Adrenal gland (tissue), 12 donors: Measurements from ENCODE around the gene RNH1. TPM values are rescaled to one million over a fixed set of nuclear protein-coding genes. Genes with fewer than 3 reads are reported as not detected.
A peak's percentile ranks its signal among the peaks of the same experiment; 100 is the strongest.

Source experiments
- DNase-seq, 7 donors: peaks; one replicate each; pipeline ENCODE4 v3.0.0-alpha.2; 2019 to 2020
- H3K27ac ChIP-seq, 5 donors: fragments of 200-600 bp; sonication (generic) in 4 of 5; 1 replicate in 3 of 5; 2 replicates in 2 of 5; pipeline versions ENCODE4 v1.5.1 to v1.8.0; 2016 to 2020; ENCODE audit warnings: mild to moderate bottlenecking in 1 of 5
- H3K27me3 ChIP-seq: fragments of 200-600 bp; 2 replicates; pipeline ENCODE4 v1.8.0; 2021
- H3K36me3 ChIP-seq, 2 donors: fragments of 200-600 bp; replicated peaks in 1 of 2; 1 replicate in 1 of 2; 2 replicates in 1 of 2; pipeline versions ENCODE4 v1.5.1 to v1.8.0; 2018 to 2022
- H3K4me1 ChIP-seq, 2 donors: fragments of 200-600 bp; replicated peaks in 1 of 2; 1 replicate in 1 of 2; 2 replicates in 1 of 2; pipeline versions ENCODE4 v1.5.1 to v1.8.0; 2018 to 2021
- H3K4me3 ChIP-seq, 4 donors: fragments of 200-600 bp; sonication (generic) in 3 of 4; one replicate each; pipeline ENCODE4 v1.5.1; 2016 to 2018
- H3K9me3 ChIP-seq, 3 donors: fragments of 200-600 bp; sonication (generic) in 1 of 3; replicated peaks in 1 of 3; 1 replicate in 2 of 3; 2 replicates in 1 of 3; pipeline versions ENCODE4 v1.5.1 to v1.8.0; 2016 to 2021
- POLR2A ChIP-seq, 2 donors: fragments of 450-650 bp; IDR thresholded peaks; one replicate each; pipeline ENCODE4 v1.6.1; 2017; ENCODE audit warnings: antibody characterized with exemption in 2 of 2, mild to moderate bottlenecking in 2 of 2, moderate library complexity in 1 of 2
- WGBS, 4 donors: extraction: QIAGEN DNeasy Blood & Tissue Kit in 2 of 4; methylation state at CpG; one replicate each; pipeline versions ENCODE4 v1.1.5 to v1.1.7; 2013 to 2017; 5-methylcytosine and 5-hydroxymethylcytosine counted together
- intact Hi-C, 2 donors: fragments of 100-400 bp; cut with DNase I; formaldehyde crosslinking; loops; one replicate each; pipeline versions ENCODE4 v1.14.1 to v1.15.0; 2022 to 2023
- polyA plus RNA-seq, 3 donors: library from polyadenylated mRNA; stranded (reverse); fragments of 200-250 nt in 2 of 3; fragments of 350-450 nt in 1 of 3; fragmentation: Illumina TruSeq in 1 of 3; extraction: RNeasy Lipid Tissue Mini Kit (QIAGEN cat#74804) in 1 of 3; gene quantifications; one replicate each; pipeline ENCODE4 v1.2.3, GENCODE V29; 2013 to 2014
- total RNA-seq, 9 donors: library from RNA; depleted of rRNA in 4 of 9; stranded (reverse); fragments of >200 nt in 4 of 9; fragments of 120-200 nt in 1 of 9; fragmentation: NEBNext Ultra II Directional in 1 of 9; extraction: Animal tissue kit (Norgen Biotek cat#: 25700) in 1 of 9; gene quantifications; one replicate each; pipeline versions ENCODE4 v1.1.0 to v1.2.4, GENCODE V29; 2013 to 2023
- TF ChIP-seq, protein P1 (sequence below), 6 experiments: fragments of 450-650 bp in 4 of 6; fragments of 200-600 bp in 2 of 6; sonication (generic) in 1 of 6; IDR thresholded peaks; 1 replicate in 5 of 6; 2 replicates in 1 of 6; pipeline versions ENCODE4 v1.5.1 to v1.8.0; 2016 to 2021; ENCODE audit warnings: antibody characterized with exemption in 6 of 6, mild to moderate bottlenecking in 2 of 6, moderate library complexity in 1 of 6
- donor health status: healthy with polysubstance abuse.
- donor health status: Bipolar disorder and iron deficiency.
- donor health status: DM: yes; HTN: yes; CAD: no.
- donor health status: DM: no; HTN: no; CAD: no.
- donor health status: DM: no; HTN: no; CAD: no.
- donor health status: DM: yes; HTN: yes; CAD: no.

The RNH1 gene
- total and polyA plus RNA-seq, 12 donors = 36.3 to 342 (median 205) TPM

DNA sequence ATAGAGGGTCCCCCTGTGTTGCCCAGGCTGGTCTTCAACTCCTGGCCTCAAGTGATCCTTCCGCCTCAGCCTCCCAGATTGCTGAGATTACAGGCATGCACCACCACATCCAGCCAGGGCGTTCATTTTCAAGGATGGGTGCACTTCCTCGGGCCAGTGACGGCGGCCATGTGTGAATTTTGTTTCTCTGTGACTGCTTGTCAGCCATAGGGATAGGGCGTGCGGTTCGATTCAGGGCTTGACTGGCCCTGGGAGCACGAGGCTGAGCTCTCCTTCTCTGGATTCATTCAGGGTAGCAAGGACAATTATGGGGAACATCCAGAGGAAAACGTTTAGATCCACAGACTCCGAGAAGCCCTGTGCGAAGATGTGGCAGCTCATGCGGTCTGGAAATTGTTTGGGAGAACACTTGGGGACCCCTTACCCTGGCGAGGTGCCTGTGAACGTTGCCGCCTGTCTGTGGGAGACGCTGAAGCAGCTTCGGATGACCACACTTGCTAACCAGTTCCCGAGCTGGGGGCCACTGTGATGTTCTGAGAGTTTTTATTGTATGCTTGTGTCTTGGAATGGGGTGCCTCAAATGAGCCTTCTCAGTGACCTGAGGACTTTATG lies 54.0 kb downstream of the RNH1 start:
- intact Hi-C loops = loop anchor here (5.0 to 10.0 kb wide), 2 partner anchors 49 to 52 kb away; partner anchors contain the start of gene RNH1 (in 1 of the 2)
- 89 to 92% (median 91%) methylated on average over 19 of the region's 19 CpGs for WGBS, 4 donors
- Histone ChIP-seq H3K4me3 (no peak overlapping the region), H3K9me3 (no peaks in the 10 kb centered on the region), H3K27ac (no peak overlapping the region), H3K36me3 (peaks cover 0 to 4% of the 10 kb centered on the region in 2 donors), H3K4me1 (peaks cover 17 to 36% of the 10 kb centered on the region in 2 donors), H3K27me3 (no peaks in the 10 kb centered on the region)
- DNase-seq = no peak
- TF ChIP-seq POLR2A (IDR thresholded peaks at IDR 0.05) = no peak
- TF ChIP-seq, protein P1, sequence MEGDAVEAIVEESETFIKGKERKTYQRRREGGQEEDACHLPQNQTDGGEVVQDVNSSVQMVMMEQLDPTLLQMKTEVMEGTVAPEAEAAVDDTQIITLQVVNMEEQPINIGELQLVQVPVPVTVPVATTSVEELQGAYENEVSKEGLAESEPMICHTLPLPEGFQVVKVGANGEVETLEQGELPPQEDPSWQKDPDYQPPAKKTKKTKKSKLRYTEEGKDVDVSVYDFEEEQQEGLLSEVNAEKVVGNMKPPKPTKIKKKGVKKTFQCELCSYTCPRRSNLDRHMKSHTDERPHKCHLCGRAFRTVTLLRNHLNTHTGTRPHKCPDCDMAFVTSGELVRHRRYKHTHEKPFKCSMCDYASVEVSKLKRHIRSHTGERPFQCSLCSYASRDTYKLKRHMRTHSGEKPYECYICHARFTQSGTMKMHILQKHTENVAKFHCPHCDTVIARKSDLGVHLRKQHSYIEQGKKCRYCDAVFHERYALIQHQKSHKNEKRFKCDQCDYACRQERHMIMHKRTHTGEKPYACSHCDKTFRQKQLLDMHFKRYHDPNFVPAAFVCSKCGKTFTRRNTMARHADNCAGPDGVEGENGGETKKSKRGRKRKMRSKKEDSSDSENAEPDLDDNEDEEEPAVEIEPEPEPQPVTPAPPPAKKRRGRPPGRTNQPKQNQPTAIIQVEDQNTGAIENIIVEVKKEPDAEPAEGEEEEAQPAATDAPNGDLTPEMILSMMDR (IDR thresholded peaks at IDR 0.05) = no peak

DNA sequence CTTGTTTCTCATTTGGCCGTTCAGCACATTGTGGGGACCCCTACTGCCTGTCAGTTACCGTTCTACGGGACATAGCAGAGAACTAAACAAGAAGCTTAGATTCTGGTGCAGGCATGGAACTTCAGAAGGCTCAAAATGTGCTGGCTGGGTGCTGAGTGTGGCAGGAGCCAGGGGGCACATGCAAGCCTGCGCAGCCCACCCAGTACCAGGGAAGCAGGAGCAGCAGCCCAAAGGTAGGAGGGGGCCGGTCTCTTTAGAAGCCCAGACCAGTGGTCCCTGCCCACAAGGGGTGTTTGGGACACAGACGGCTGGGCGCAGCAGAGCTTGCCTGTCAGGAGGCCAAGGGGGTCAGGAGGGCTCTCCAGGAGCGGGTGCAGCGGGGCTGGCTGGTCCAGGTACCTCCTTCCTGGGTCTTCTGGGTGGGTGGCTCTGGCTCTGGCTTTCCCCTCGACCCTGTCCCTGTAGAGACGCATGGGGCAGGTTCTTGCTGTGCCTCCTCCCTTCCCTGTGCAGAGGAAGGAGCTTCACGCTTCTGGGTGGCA lies 54.8 kb downstream of the RNH1 start:
- 83 to 94% (median 92%) methylated on average over 7 to 12 of the region's 12 CpGs for WGBS, 4 donors
- no peak overlapping the region for H3K27ac ChIP-seq
- intact Hi-C loops = loop anchor here (5.0 to 10.0 kb wide), 2 partner anchors 50 to 53 kb away; partner anchors contain the start of gene RNH1 (in 1 of the 2)
- no peaks in the 10 kb centered on the region for H3K9me3 ChIP-seq
- no peak for DNase-seq
- peaks cover 17 to 36% of the 10 kb centered on the region in 2 donors for H3K4me1 ChIP-seq
- no peaks in the 10 kb centered on the region for H3K27me3 ChIP-seq
- peaks cover 0 to 4% of the 10 kb centered on the region in 2 donors for H3K36me3 ChIP-seq
- no peak for TF ChIP-seq POLR2A (IDR thresholded peaks at IDR 0.05)
- no peak overlapping the region for H3K4me3 ChIP-seq

DNA sequence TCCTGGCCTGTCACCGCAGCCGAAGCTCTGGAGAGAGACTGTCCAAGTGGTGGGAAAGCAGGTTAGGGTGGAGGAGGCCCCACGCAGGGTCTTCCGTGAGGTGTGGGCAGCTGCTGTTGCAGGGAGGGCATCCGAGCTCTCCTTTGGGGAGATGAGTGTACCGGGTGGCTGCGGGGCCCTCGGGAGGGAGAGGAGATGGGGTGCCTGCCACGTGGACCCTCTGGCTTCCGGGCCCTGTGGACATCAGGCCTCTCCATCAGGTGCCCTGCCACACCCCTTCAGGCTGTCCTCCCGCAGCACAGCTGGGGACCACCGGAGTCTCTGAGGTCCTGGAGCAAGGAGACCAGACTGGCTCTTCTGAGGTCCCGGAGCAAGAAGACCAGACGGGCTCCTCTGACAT lies 55.3 kb downstream of the RNH1 start:
- H3K4me3 ChIP-seq = peak overlapping the region in 1 of 4 donors; percentile 95
- DNase-seq = no peak
- peak overlapping the region in 1 of 5 donors; percentile 92 for H3K27ac ChIP-seq
- no peaks in the 10 kb centered on the region for H3K9me3 ChIP-seq
- peaks cover 17 to 36% of the 10 kb centered on the region in 2 donors for H3K4me1 ChIP-seq
- TF ChIP-seq, protein P1 (IDR thresholded peaks at IDR 0.05) = no peak
- TF ChIP-seq POLR2A (IDR thresholded peaks at IDR 0.05) = no peak
- peaks cover 0 to 4% of the 10 kb centered on the region in 2 donors for H3K36me3 ChIP-seq
- 80 to 95% (median 88%) methylated on average over 9 to 14 of the region's 14 CpGs for WGBS, 4 donors
- H3K27me3 ChIP-seq = no peaks in the 10 kb centered on the region
- intact Hi-C loops = loop anchor here (5.0 to 10.0 kb wide), 2 partner anchors 51 to 53 kb away; partner anchors contain the start of gene RNH1 (in 1 of the 2)

DNA sequence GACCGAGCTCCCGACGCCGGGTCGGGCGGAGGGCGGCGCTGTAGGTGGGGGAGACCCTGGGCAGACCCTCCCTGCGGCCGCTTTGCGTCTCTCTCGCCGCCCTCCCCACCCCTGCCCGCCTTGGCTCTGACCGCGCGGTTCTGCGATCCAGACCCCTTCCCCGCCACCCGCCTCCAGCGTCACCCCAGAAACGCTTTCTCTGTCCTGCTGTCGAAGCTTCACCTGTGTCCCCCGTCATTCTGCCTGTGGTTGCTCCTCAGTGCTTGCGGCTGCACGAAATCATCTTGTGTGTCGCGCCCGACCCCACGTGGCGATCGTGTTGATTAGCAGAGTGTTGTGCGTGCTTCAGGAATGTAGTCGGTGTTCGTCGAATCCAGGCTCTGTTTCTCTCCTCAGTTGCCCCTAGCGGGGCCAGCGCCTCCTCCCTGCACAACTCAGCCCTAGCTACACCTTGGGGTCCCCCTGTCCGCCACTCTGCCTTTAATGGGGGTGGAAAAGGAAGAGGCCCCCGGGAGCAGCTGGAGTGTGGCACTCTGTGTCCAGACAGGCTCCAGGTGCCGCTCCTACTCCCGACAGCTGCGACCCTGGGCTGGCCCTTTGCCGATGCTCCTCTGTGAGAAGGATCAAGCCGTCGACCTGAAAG lies 56.1 kb downstream of the RNH1 start:
- Histone ChIP-seq H3K27me3 (no peaks in the 10 kb centered on the region), H3K4me3 (peak overlapping the region; percentile 51 to 95 (median 65)), H3K4me1 (peaks cover 17 to 36% of the 10 kb centered on the region in 2 donors), H3K27ac (peak overlapping the region in 4 of 5 donors; percentile 70 to 92 (median 80)), H3K36me3 (peaks cover 0 to 4% of the 10 kb centered on the region in 2 donors), H3K9me3 (no peaks in the 10 kb centered on the region)
- TF ChIP-seq, protein P1 (IDR thresholded peaks at IDR 0.05) = peak in 1 of 6 experiments; percentile 11
- TF ChIP-seq POLR2A (IDR thresholded peaks at IDR 0.05) = peak in 1 of 2 donors; percentile 40
- intact Hi-C loops = loop anchor here (5.0 to 10.0 kb wide), 2 partner anchors 51 to 54 kb away; partner anchors contain the start of gene RNH1 (in 1 of the 2)
- peak; percentile 60 to 88 (median 77) for DNase-seq
- 1 to 4% (median 2%) methylated on average over 17 to 46 of the region's 46 CpGs for WGBS, 4 donors
